HEK293 (cell line): Measurements from ENCODE around the gene TRIM28.

Source experiments
- GFI1B ChIP-seq: fragments of 450-650 bp; formaldehyde crosslinking; IDR thresholded peaks from 2 replicates; pipeline ENCODE4 v1.5.1; 2016; ENCODE audit warnings: missing biosample characterization, missing genetic modification characterization
- HOXC10 ChIP-seq: sonication (generic); formaldehyde crosslinking; IDR thresholded peaks from 2 replicates; pipeline ENCODE4 v1.8.1; 2023; ENCODE audit warnings: mild to moderate bottlenecking, missing genetic modification reagents
- IKZF3 ChIP-seq: fragments of 450-650 bp; IDR thresholded peaks from 2 replicates; pipeline ENCODE4 v1.5.0; 2018; ENCODE audit warnings: missing biosample characterization, mild to moderate bottlenecking, missing genetic modification characterization, moderate library complexity
- MZF1 ChIP-seq: fragments of 450-650 bp; formaldehyde crosslinking; IDR thresholded peaks from 2 replicates; pipeline ENCODE4 v1.5.1; 2017; ENCODE audit warnings: missing biosample characterization, missing genetic modification characterization, borderline replicate concordance
- OVOL3 ChIP-seq: fragments of 450-650 bp; formaldehyde crosslinking; IDR thresholded peaks from 2 replicates; pipeline ENCODE4 v1.5.1; 2016; ENCODE audit warnings: missing biosample characterization, missing genetic modification characterization
- SCRT2 ChIP-seq: fragments of 450-650 bp; formaldehyde crosslinking; IDR thresholded peaks from 2 replicates; pipeline ENCODE4 v1.5.1; 2016; ENCODE audit warnings: missing biosample characterization, missing genetic modification characterization
- TRIM28 ChIP-seq: IDR thresholded peaks from 2 replicates; pipeline ENCODE4 v1.6.1; 2011; ENCODE audit warnings: low read length, control low read depth, borderline replicate concordance
- YY1 ChIP-seq: fragments of 450-650 bp; formaldehyde crosslinking; IDR thresholded peaks from 2 replicates; pipeline ENCODE4 v1.5.1; 2018; ENCODE audit warnings: missing biosample characterization, missing genetic modification characterization
- YY2 ChIP-seq: fragments of 450-650 bp; formaldehyde crosslinking; IDR thresholded peaks from 2 replicates; pipeline ENCODE4 v1.5.1; 2016; ENCODE audit warnings: missing biosample characterization, missing genetic modification characterization
- ZBTB17 ChIP-seq: fragments of 450-650 bp; formaldehyde crosslinking; IDR thresholded peaks from 2 replicates; pipeline ENCODE4 v1.5.1; 2016; ENCODE audit warnings: missing biosample characterization, missing genetic modification characterization
- ZFHX2 ChIP-seq: fragments of 450-650 bp; formaldehyde crosslinking; conservative IDR thresholded peaks from 2 replicates; pipeline ENCODE4 v1.5.1; 2016; ENCODE audit warnings: missing biosample characterization, missing genetic modification characterization
- ZNF10 ChIP-seq: fragments of 450-650 bp; formaldehyde crosslinking; IDR thresholded peaks from 2 replicates; pipeline ENCODE4 v1.5.1; 2017; ENCODE audit warnings: missing biosample characterization, missing genetic modification characterization
- ZNF112 ChIP-seq: fragments of 450-650 bp; formaldehyde crosslinking; IDR thresholded peaks from 2 replicates; pipeline ENCODE4 v1.5.0; 2017; ENCODE audit warnings: missing biosample characterization, missing genetic modification characterization
- ZNF132 ChIP-seq: fragments of 450-650 bp; formaldehyde crosslinking; IDR thresholded peaks from 2 replicates; pipeline ENCODE4 v1.5.1; 2017; ENCODE audit warnings: missing biosample characterization, missing genetic modification characterization, borderline replicate concordance
- ZNF140 ChIP-seq: fragments of 450-650 bp; formaldehyde crosslinking; IDR thresholded peaks from 2 replicates; pipeline ENCODE4 v1.5.1; 2016; ENCODE audit warnings: missing biosample characterization, missing genetic modification characterization
- ZNF157 ChIP-seq: fragments of 450-650 bp; formaldehyde crosslinking; IDR thresholded peaks from 2 replicates; pipeline ENCODE4 v1.5.1; 2016; ENCODE audit warnings: missing biosample characterization, missing genetic modification characterization
- ZNF354C ChIP-seq: fragments of 450-650 bp; formaldehyde crosslinking; IDR thresholded peaks from 2 replicates; pipeline ENCODE4 v1.5.1; 2016; ENCODE audit warnings: missing biosample characterization, missing genetic modification characterization, low read depth, borderline replicate concordance
- ZNF423 ChIP-seq: fragments of 450-650 bp; formaldehyde crosslinking; IDR thresholded peaks from 2 replicates; pipeline ENCODE4 v1.5.1; 2016; ENCODE audit warnings: missing biosample characterization, missing genetic modification characterization
- ZNF514 ChIP-seq: fragments of 450-650 bp; formaldehyde crosslinking; IDR thresholded peaks from 2 replicates; pipeline ENCODE4 v1.5.1; 2016; ENCODE audit warnings: missing biosample characterization, missing genetic modification characterization
- ZNF561 ChIP-seq: fragments of 450-650 bp; IDR thresholded peaks from 2 replicates; pipeline ENCODE4 v1.5.1; 2018; ENCODE audit warnings: missing biosample characterization, missing genetic modification characterization, borderline replicate concordance
- ZNF677 ChIP-seq: fragments of 450-650 bp; IDR thresholded peaks from 2 replicates; pipeline ENCODE4 v1.5.0; 2018; ENCODE audit warnings: missing biosample characterization, mild to moderate bottlenecking, missing genetic modification characterization, moderate library complexity
- ZNF791 ChIP-seq: fragments of 450-650 bp; formaldehyde crosslinking; IDR thresholded peaks from 2 replicates; pipeline ENCODE4 v1.5.1; 2016; ENCODE audit warnings: missing biosample characterization, missing genetic modification characterization
- TF ChIP-seq, protein P1 (sequence below): fragments of 450-650 bp; formaldehyde crosslinking; IDR thresholded peaks from 2 replicates; pipeline ENCODE4 v1.5.1; 2017; ENCODE audit warnings: missing biosample characterization, missing genetic modification characterization
- TF ChIP-seq, protein P2 (sequence below): fragments of 450-650 bp; formaldehyde crosslinking; IDR thresholded peaks from 2 replicates; pipeline ENCODE4 v1.5.1; 2017; ENCODE audit warnings: missing biosample characterization, missing genetic modification characterization
- TF ChIP-seq, protein P3 (sequence below): fragments of 450-650 bp; formaldehyde crosslinking; optimal IDR thresholded peaks from 2 replicates; pipeline ENCODE3; 2016; ENCODE audit warnings: missing biosample characterization, mild to moderate bottlenecking, missing genetic modification characterization
- TF ChIP-seq, protein P4 (sequence below): fragments of 450-650 bp; formaldehyde crosslinking; IDR thresholded peaks from 2 replicates; pipeline ENCODE4 v1.5.1; 2016; ENCODE audit warnings: missing biosample characterization, missing genetic modification characterization
- TF ChIP-seq, protein P5 (sequence below): fragments of 450-650 bp; formaldehyde crosslinking; IDR thresholded peaks from 2 replicates; pipeline ENCODE4; 2016; ENCODE audit warnings: missing biosample characterization, missing genetic modification characterization
- TF ChIP-seq, protein P6 (sequence below): fragments of 450-650 bp; formaldehyde crosslinking; IDR thresholded peaks from 2 replicates; pipeline ENCODE4 v1.5.1; 2016; ENCODE audit warnings: missing biosample characterization, missing genetic modification characterization

The TRIM28 gene

DNA sequence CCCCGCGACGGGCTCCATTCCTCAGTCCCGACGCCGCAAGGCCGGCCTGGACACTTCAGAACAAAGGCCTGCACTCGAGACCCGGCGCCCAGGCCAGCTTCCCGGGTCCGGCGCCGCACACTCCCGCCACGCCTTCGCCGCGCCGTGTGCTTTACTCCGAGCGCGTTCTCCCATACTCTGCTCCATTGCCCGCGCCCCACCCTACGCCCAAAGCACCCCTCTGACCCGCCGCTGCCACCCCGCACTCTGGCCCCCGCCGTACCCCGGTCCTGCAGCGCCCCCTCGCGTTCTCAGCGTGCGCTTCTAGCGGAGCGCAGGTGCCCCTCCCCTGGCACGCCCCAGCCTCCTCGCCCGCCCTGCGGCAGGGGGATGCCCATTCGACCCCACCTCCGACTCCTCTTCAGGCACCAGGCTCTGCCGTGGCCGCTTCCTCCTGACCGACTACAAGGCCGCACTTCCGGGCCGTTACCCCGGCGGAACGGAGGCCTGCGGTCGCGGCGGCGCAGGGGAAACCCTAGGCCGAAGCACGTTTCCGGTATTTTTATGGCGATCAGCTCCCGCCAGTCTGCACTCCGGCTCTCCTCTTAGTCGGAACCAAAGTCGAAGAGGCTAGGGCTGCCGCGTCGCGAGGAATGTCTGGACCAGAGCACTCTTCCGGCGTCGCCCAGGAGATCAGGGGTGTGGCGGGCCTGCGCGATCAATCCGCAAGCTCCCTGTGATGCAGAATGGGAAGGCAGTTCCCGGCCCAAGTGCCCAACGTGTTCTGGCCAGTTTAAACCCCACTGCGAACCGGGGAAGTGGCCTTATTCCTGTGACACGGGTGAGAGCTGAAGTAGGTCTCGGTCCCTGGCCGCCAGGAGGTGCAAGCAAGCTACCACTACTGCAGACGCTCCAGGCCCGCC, 24.3 kb upstream of the TRIM28 start, which contains the start of gene ZBTB45 (continued):
- TF ChIP-seq, protein P1, sequence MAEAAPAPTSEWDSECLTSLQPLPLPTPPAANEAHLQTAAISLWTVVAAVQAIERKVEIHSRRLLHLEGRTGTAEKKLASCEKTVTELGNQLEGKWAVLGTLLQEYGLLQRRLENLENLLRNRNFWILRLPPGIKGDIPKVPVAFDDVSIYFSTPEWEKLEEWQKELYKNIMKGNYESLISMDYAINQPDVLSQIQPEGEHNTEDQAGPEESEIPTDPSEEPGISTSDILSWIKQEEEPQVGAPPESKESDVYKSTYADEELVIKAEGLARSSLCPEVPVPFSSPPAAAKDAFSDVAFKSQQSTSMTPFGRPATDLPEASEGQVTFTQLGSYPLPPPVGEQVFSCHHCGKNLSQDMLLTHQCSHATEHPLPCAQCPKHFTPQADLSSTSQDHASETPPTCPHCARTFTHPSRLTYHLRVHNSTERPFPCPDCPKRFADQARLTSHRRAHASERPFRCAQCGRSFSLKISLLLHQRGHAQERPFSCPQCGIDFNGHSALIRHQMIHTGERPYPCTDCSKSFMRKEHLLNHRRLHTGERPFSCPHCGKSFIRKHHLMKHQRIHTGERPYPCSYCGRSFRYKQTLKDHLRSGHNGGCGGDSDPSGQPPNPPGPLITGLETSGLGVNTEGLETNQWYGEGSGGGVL: peak; percentile 47; the same call in 1 of the 2 replicates
- TF ChIP-seq, protein P2, sequence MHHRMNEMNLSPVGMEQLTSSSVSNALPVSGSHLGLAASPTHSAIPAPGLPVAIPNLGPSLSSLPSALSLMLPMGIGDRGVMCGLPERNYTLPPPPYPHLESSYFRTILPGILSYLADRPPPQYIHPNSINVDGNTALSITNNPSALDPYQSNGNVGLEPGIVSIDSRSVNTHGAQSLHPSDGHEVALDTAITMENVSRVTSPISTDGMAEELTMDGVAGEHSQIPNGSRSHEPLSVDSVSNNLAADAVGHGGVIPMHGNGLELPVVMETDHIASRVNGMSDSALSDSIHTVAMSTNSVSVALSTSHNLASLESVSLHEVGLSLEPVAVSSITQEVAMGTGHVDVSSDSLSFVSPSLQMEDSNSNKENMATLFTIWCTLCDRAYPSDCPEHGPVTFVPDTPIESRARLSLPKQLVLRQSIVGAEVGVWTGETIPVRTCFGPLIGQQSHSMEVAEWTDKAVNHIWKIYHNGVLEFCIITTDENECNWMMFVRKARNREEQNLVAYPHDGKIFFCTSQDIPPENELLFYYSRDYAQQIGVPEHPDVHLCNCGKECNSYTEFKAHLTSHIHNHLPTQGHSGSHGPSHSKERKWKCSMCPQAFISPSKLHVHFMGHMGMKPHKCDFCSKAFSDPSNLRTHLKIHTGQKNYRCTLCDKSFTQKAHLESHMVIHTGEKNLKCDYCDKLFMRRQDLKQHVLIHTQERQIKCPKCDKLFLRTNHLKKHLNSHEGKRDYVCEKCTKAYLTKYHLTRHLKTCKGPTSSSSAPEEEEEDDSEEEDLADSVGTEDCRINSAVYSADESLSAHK (tag by site-specific recombination): peak; percentile 81
- TF ChIP-seq TRIM28: peak; percentile 73
- peak; percentile 97 for TF ChIP-seq ZNF561 (tag by site-specific recombination)
- peak; percentile 96 for TF ChIP-seq YY2 (tag by site-specific recombination)
- TF ChIP-seq ZNF132: no peak
- TF ChIP-seq ZNF791: no peak
- TF ChIP-seq, protein P3, sequence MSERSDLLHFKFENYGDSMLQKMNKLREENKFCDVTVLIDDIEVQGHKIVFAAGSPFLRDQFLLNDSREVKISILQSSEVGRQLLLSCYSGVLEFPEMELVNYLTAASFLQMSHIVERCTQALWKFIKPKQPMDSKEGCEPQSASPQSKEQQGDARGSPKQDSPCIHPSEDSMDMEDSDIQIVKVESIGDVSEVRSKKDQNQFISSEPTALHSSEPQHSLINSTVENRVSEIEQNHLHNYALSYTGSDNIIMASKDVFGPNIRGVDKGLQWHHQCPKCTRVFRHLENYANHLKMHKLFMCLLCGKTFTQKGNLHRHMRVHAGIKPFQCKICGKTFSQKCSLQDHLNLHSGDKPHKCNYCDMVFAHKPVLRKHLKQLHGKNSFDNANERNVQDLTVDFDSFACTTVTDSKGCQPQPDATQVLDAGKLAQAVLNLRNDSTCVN (tag by site-specific recombination): peak; percentile 95
- TF ChIP-seq YY1 (tag by site-specific recombination): peak; percentile 90
- no peak for TF ChIP-seq ZNF112 (tag by site-specific recombination)
- TF ChIP-seq ZNF157: no peak
- TF ChIP-seq ZNF514 (tag by site-specific recombination): no peak
- TF ChIP-seq, protein P4, sequence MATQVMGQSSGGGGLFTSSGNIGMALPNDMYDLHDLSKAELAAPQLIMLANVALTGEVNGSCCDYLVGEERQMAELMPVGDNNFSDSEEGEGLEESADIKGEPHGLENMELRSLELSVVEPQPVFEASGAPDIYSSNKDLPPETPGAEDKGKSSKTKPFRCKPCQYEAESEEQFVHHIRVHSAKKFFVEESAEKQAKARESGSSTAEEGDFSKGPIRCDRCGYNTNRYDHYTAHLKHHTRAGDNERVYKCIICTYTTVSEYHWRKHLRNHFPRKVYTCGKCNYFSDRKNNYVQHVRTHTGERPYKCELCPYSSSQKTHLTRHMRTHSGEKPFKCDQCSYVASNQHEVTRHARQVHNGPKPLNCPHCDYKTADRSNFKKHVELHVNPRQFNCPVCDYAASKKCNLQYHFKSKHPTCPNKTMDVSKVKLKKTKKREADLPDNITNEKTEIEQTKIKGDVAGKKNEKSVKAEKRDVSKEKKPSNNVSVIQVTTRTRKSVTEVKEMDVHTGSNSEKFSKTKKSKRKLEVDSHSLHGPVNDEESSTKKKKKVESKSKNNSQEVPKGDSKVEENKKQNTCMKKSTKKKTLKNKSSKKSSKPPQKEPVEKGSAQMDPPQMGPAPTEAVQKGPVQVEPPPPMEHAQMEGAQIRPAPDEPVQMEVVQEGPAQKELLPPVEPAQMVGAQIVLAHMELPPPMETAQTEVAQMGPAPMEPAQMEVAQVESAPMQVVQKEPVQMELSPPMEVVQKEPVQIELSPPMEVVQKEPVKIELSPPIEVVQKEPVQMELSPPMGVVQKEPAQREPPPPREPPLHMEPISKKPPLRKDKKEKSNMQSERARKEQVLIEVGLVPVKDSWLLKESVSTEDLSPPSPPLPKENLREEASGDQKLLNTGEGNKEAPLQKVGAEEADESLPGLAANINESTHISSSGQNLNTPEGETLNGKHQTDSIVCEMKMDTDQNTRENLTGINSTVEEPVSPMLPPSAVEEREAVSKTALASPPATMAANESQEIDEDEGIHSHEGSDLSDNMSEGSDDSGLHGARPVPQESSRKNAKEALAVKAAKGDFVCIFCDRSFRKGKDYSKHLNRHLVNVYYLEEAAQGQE: no peak
- no peak for TF ChIP-seq ZNF677
- TF ChIP-seq GFI1B (tag by site-specific recombination): peak; percentile 9; the same call in 1 of the 2 replicates
- peak; percentile 86; the same call in 1 of the 2 replicates for TF ChIP-seq OVOL3
- TF ChIP-seq, protein P5, sequence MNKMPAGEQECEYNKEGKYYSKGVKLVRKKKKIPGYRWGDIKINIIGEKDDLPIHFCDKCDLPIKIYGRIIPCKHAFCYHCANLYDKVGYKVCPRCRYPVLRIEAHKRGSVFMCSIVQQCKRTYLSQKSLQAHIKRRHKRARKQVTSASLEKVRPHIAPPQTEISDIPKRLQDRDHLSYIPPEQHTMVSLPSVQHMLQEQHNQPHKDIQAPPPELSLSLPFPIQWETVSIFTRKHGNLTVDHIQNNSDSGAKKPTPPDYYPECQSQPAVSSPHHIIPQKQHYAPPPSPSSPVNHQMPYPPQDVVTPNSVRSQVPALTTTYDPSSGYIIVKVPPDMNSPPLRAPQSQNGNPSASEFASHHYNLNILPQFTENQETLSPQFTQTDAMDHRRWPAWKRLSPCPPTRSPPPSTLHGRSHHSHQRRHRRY (tag by site-specific recombination): peak; percentile 68; the same call in 1 of the 2 replicates
- TF ChIP-seq MZF1 (tag by site-specific recombination): peak; percentile 63; the same call in 1 of the 2 replicates
- TF ChIP-seq ZNF140 (tag by site-specific recombination): no peak
- TF ChIP-seq ZFHX2: peak; percentile 69
- TF ChIP-seq ZNF10 (tag by site-specific recombination): peak; percentile 29; the same call in 1 of the 2 replicates
- 0 out of 2 replicates have a peak, but pooled peaks have one; percentile 16 for TF ChIP-seq ZNF423 (tag by site-specific recombination)
- peak; percentile 58; the same call in 1 of the 2 replicates for TF ChIP-seq IKZF3 (tag by site-specific recombination)
- TF ChIP-seq ZBTB17 (tag by site-specific recombination): peak; percentile 97
- TF ChIP-seq, protein P6, sequence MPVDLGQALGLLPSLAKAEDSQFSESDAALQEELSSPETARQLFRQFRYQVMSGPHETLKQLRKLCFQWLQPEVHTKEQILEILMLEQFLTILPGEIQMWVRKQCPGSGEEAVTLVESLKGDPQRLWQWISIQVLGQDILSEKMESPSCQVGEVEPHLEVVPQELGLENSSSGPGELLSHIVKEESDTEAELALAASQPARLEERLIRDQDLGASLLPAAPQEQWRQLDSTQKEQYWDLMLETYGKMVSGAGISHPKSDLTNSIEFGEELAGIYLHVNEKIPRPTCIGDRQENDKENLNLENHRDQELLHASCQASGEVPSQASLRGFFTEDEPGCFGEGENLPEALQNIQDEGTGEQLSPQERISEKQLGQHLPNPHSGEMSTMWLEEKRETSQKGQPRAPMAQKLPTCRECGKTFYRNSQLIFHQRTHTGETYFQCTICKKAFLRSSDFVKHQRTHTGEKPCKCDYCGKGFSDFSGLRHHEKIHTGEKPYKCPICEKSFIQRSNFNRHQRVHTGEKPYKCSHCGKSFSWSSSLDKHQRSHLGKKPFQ (tag by site-specific recombination): peak; percentile 46
- peak; percentile 71 for TF ChIP-seq SCRT2
- peak; percentile 100 for TF ChIP-seq HOXC10 (CRISPR knock-in tag)
- TF ChIP-seq ZNF354C (tag by site-specific recombination): no peak
